Stimulated activated CD4-positive, alpha-beta T cell treated with anti-CD3 and anti-CD28 coated beads, Interleukin-4, amount 100 ng/mL, for 24 hours (primary cell): ENCODE measurements around the gene CST1.

Experiments
- DNase-seq: peaks from one replicate; pipeline ENCODE4 v3.0.0-alpha.2; 2020

The CST1 gene

DNA sequence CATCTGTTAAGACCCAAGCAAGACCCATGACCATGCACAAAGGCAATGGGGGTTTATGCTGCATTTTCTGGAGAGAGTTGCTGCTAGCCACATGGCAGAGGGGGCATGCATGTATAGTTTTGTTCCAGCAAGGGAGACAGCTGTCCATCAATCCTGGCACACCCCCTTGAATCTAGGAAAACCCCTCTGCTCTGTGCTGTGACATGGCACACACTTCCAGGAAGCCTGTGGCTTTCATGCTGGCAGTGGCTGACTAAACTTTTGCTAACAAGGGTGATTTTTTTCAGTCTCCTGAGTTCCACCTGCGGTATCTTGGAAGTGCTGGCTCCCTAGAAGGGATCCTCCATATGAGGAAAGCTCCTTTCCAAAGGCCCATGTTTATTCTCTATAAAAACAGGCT is 52.8 kb downstream of the CST1 start:
- DNase-seq, result no peak
